ENCODE measurements around the gene NACC2.
"Not testable (repeated sequence)": the region's sequence is repeated elsewhere in the genome, so short reads cannot be mapped to it uniquely, and the experiment has no call there.

The NACC2 gene

GRCh38 chr9:136111190-136111589 is 16.1 kb upstream of the NACC2 start:
- in situ Hi-C loops (cut with MboI; ENCODE audit: low sequenced_read_pairs): no loop called here

GRCh38 chr9:136110082-136111061 is 15.3 kb upstream of the NACC2 start:
- in situ Hi-C loops (cut with MboI; ENCODE audit: low sequenced_read_pairs): no loop called here

GRCh38 chr9:136109351-136110081 is 14.4 kb upstream of the NACC2 start:
- in situ Hi-C loops (cut with MboI; ENCODE audit: low sequenced_read_pairs): no loop called here

- in situ Hi-C loops (cut with MboI; ENCODE audit: low sequenced_read_pairs): no loop called here
Measured at GRCh38 chr9:136108648-136109266, 13.7 kb upstream of the NACC2 start.

- in situ Hi-C loops (cut with MboI; ENCODE audit: low sequenced_read_pairs): no loop called here
Measured at GRCh38 chr9:136107953-136108647, 13.0 kb upstream of the NACC2 start.

- in situ Hi-C loops (cut with MboI; ENCODE audit: low sequenced_read_pairs): no loop called here
Measured at GRCh38 chr9:136107155-136107952, 12.3 kb upstream of the NACC2 start.

- in situ Hi-C loops (cut with MboI; ENCODE audit: low sequenced_read_pairs): no loop called here
Measured at GRCh38 chr9:136105398-136106135, 10.5 kb upstream of the NACC2 start.

GRCh38 chr9:136104916-136105315 is 9.8 kb upstream of the NACC2 start:
- in situ Hi-C loops (cut with MboI; ENCODE audit: low sequenced_read_pairs): no loop called here

GRCh38 chr9:136104488-136104800 is 9.4 kb upstream of the NACC2 start:
- in situ Hi-C loops (cut with MboI; ENCODE audit: low sequenced_read_pairs): no loop called here

- in situ Hi-C loops (cut with MboI; ENCODE audit: low sequenced_read_pairs): no loop called here
Measured at GRCh38 chr9:136103651-136104487, 8.8 kb upstream of the NACC2 start.

GRCh38 chr9:136101615-136102074 is 6.6 kb upstream of the NACC2 start:
- in situ Hi-C loops (cut with MboI; ENCODE audit: low sequenced_read_pairs): not testable (repeated sequence)

- in situ Hi-C loops (cut with MboI; ENCODE audit: low sequenced_read_pairs): no loop called here
Measured at GRCh38 chr9:136100700-136101614, 5.9 kb upstream of the NACC2 start.

- in situ Hi-C loops (cut with MboI; ENCODE audit: low sequenced_read_pairs): no loop called here
Measured at GRCh38 chr9:136099542-136099941, 4.5 kb upstream of the NACC2 start.

GRCh38 chr9:136098844-136099243 is 3.8 kb upstream of the NACC2 start:
- in situ Hi-C loops (cut with MboI; ENCODE audit: low sequenced_read_pairs): no loop called here

GRCh38 chr9:136098210-136098609 is 3.1 kb upstream of the NACC2 start:
- in situ Hi-C loops (cut with MboI; ENCODE audit: low sequenced_read_pairs): no loop called here

- in situ Hi-C loops (cut with MboI; ENCODE audit: low sequenced_read_pairs): no loop called here
Measured at GRCh38 chr9:136096505-136097001, 1.5 kb upstream of the NACC2 start.

Measured in HL-60/S4 treated with retinoic acid at 250 ng/mL for 4 days and 3 days (cell line).